Right lobe of liver (tissue), 4 donors: ENCODE data around the gene GAB1.

Experiments used
- POLR2A ChIP-seq: fragments of 450-650 bp; IDR thresholded peaks from one replicate; pipeline ENCODE4 v1.6.1; 2017; ENCODE audit warnings: antibody characterized with exemption, mild to moderate bottlenecking
- TF ChIP-seq, protein P1 (sequence below), 4 donors: fragments of 200-600 bp in 3 of 4; fragments of 450-650 bp in 1 of 4; IDR thresholded peaks; one replicate each; pipeline versions ENCODE4 v1.5.1 to v1.8.0; 2016 to 2022; ENCODE audit warnings: antibody characterized with exemption in 4 of 4, mild to moderate bottlenecking in 2 of 4
- donor health status: DM: no; HTN: no; CAD: no.
- donor health status: DM: no; HTN: no; CAD: no.
- donor health status: DM: no; HTN: yes; CAD: no.

DNA sequence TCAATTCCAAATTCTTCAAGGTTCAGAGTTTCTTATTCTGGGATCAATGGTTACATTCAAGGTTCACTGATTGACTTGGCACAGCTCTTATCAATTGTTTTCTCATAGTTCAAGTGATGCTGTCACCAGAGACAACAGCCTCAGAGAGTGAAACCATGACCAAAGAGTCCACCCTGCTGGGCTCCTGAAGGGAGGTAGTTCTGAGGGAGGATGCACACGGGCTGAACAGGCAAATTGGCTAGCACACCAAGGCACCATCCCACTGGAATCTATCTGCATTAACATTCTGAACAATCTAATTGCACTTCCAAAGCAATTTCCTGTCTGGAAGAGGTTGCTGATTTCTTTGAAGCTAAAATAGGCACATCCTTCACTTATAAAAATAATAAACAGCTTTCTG lies 16.6 kb upstream of the GAB1 start:
- TF ChIP-seq, protein P1, sequence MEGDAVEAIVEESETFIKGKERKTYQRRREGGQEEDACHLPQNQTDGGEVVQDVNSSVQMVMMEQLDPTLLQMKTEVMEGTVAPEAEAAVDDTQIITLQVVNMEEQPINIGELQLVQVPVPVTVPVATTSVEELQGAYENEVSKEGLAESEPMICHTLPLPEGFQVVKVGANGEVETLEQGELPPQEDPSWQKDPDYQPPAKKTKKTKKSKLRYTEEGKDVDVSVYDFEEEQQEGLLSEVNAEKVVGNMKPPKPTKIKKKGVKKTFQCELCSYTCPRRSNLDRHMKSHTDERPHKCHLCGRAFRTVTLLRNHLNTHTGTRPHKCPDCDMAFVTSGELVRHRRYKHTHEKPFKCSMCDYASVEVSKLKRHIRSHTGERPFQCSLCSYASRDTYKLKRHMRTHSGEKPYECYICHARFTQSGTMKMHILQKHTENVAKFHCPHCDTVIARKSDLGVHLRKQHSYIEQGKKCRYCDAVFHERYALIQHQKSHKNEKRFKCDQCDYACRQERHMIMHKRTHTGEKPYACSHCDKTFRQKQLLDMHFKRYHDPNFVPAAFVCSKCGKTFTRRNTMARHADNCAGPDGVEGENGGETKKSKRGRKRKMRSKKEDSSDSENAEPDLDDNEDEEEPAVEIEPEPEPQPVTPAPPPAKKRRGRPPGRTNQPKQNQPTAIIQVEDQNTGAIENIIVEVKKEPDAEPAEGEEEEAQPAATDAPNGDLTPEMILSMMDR (IDR thresholded peaks at IDR 0.05), result no peak
- no peak for TF ChIP-seq POLR2A
